Activated B cell treated with CpG ODN at 0.5 μM for 24 hours (primary cell): Measurements from ENCODE around the gene ABHD17C. TPM values are rescaled to one million over a fixed set of nuclear protein-coding genes. Genes with fewer than 3 reads are reported as not detected.

Experiments used
- ATAC-seq: fragments of 200-7000 bp; cut with Tn5 transposase; one replicate; pipeline ENCODE4 v1.10.0; 2021; ENCODE audit warnings: low read depth, mild to moderate bottlenecking, moderate library complexity
- CTCF ChIA-PET: fragments of 350-600 bp; sonication (Branson Sonifier 250); formaldehyde crosslinking; loops from one replicate; lab custom pipeline; 2021; ENCODE audit warnings: antibody characterized with exemption; lab: Charles Lee
- POLR2A ChIA-PET: fragments of 350-600 bp; sonication (Branson Sonifier 250); formaldehyde crosslinking; loops from one replicate; lab custom pipeline; 2021; ENCODE audit warnings: antibody characterized with exemption; lab: Charles Lee
- DNase-seq: peaks from one replicate; pipeline ENCODE4 v3.0.0; 2022
- H3K27ac Mint-ChIP-seq: one replicate; pipeline ENCODE4 v1.8.0; 2020; ENCODE audit warnings: mixed read lengths
- H3K27me3 Mint-ChIP-seq: one replicate; pipeline ENCODE4 v1.8.0; 2021; ENCODE audit warnings: mixed read lengths
- H3K36me3 Mint-ChIP-seq: one replicate; pipeline ENCODE4 v1.8.0; 2021; ENCODE audit warnings: low read depth, mixed read lengths
- H3K4me1 Mint-ChIP-seq: one replicate; pipeline ENCODE4 v1.8.0; 2021; ENCODE audit warnings: mixed read lengths
- H3K4me3 Mint-ChIP-seq: one replicate; pipeline ENCODE4 v1.8.0; 2020; ENCODE audit warnings: mild to moderate bottlenecking, mixed read lengths
- H3K9me3 Mint-ChIP-seq: one replicate; pipeline ENCODE4 v1.8.0; 2020; ENCODE audit warnings: mixed read lengths
- CTCF ChIP-seq: fragments of 200-600 bp; IDR thresholded peaks from one replicate; pipeline ENCODE4 v1.8.0; 2022; ENCODE audit warnings: antibody characterized with exemption, mild to moderate bottlenecking
- intact Hi-C: fragments of 100-400 bp; cut with micrococcal nuclease; formaldehyde crosslinking; loops from one replicate; pipeline ENCODE4 v1.15.1; 2024
- total RNA-seq: library from RNA; stranded (reverse); gene quantifications from 2 replicates; pipeline ENCODE4 v1.2.3, GENCODE V29; 2022

The ABHD17C gene
- total RNA-seq, 1 donor from 2014 or later, result 2.4 TPM

GRCh38 chr15:80764535-80764934, 69.4 kb downstream of the ABHD17C start:
- Mint-ChIP-seq H3K36me3 (no peaks in the 10 kb centered on the region), H3K27me3 (peaks cover under 1% of the 10 kb centered on the region), H3K4me3 (no peak overlapping the region), H3K4me1 (no peaks in the 10 kb centered on the region), H3K9me3 (no peaks in the 10 kb centered on the region), H3K27ac (no peak overlapping the region)
- TF ChIP-seq CTCF, result no peak
- ChIA-PET CTCF (no interaction called here), POLR2A (no interaction called here)
- ATAC-seq, result no peak
- intact Hi-C loops, result no loop called here
- no peak for DNase-seq

GRCh38 chr15:80766275-80766674, 71.2 kb downstream of the ABHD17C start:
- H3K4me1 Mint-ChIP-seq, result no peaks in the 10 kb centered on the region
- no peak overlapping the region for H3K4me3 Mint-ChIP-seq
- no peaks in the 10 kb centered on the region for H3K9me3 Mint-ChIP-seq
- no peaks in the 10 kb centered on the region for H3K36me3 Mint-ChIP-seq
- CTCF ChIA-PET, result interaction anchor here (2.2 kb wide), 1 partner anchor 10 kb away, joined by 10 read pairs; no protein-coding TSS in a partner anchor
- no peak for ATAC-seq
- intact Hi-C loops, result no loop called here
- no peak overlapping the region for H3K27ac Mint-ChIP-seq
- peaks cover 2% of the 10 kb centered on the region for H3K27me3 Mint-ChIP-seq
- no peak for TF ChIP-seq CTCF
- DNase-seq, result no peak
- POLR2A ChIA-PET, result no interaction called here

- Mint-ChIP-seq H3K9me3 (no peaks in the 10 kb centered on the region), H3K36me3 (no peaks in the 10 kb centered on the region), H3K4me3 (no peak overlapping the region), H3K27ac (no peak overlapping the region), H3K27me3 (peaks cover 2% of the 10 kb centered on the region), H3K4me1 (no peaks in the 10 kb centered on the region)
- no peak for DNase-seq
- TF ChIP-seq CTCF, result no peak
- ATAC-seq, result no peak
- intact Hi-C loops, result no loop called here
- CTCF ChIA-PET, result interaction anchor here (1.0 to 2.2 kb wide), 2 partner anchors 8 to 11 kb away, joined by 3 to 10 read pairs; partner anchors contain the start of gene CEMIP
- POLR2A ChIA-PET, result no interaction called here
Measured at GRCh38 chr15:80768158-80768557, 73.0 kb downstream of the ABHD17C start.

GRCh38 chr15:80769153-80769828, 74.2 kb downstream of the ABHD17C start:
- Mint-ChIP-seq H3K9me3 (no peaks in the 10 kb centered on the region), H3K27me3 (peaks cover 2% of the 10 kb centered on the region), H3K4me1 (no peaks in the 10 kb centered on the region), H3K4me3 (no peak overlapping the region), H3K36me3 (no peaks in the 10 kb centered on the region), H3K27ac (no peak overlapping the region)
- POLR2A ChIA-PET, result no interaction called here
- intact Hi-C loops, result no loop called here
- no peak for DNase-seq
- ATAC-seq, result no peak
- no peak for TF ChIP-seq CTCF
- CTCF ChIA-PET, result no interaction called here

GRCh38 chr15:80769829-80770705, 75.0 kb downstream of the ABHD17C start:
- POLR2A ChIA-PET, result no interaction called here
- no peak for DNase-seq
- Mint-ChIP-seq H3K27me3 (peaks cover 2% of the 10 kb centered on the region), H3K27ac (no peak overlapping the region), H3K4me1 (no peaks in the 10 kb centered on the region), H3K9me3 (no peaks in the 10 kb centered on the region), H3K4me3 (no peak overlapping the region), H3K36me3 (no peaks in the 10 kb centered on the region)
- no peak for TF ChIP-seq CTCF
- intact Hi-C loops, result no loop called here
- CTCF ChIA-PET, result no interaction called here
- no peak for ATAC-seq
